Activated T-helper 1 cell treated with anti-CD3 and anti-CD28 coated beads, Interleukin-2, amount 50 U/mL, for 16 hours (primary cell): ENCODE data around the gene KARS1.

Experiments used
- DNase-seq, 2 donors: peaks; one replicate each; pipeline ENCODE4 v3.0.0-alpha.2; 2020; ENCODE audit warnings: low read depth in 1 of 2, low spot score in 1 of 2

Gene KARS1

GRCh38 chr16:75588716-75589115, 58.7 kb downstream of the KARS1 start:
- DNase-seq = no peak

GRCh38 chr16:75584108-75584507, 63.4 kb downstream of the KARS1 start:
- DNase-seq = no peak

GRCh38 chr16:75579281-75579834, 68.1 kb downstream of the KARS1 start:
- DNase-seq = no peak

- DNase-seq = no peak
Measured at GRCh38 chr16:75578725-75579124, 68.7 kb downstream of the KARS1 start.

- no peak for DNase-seq
Measured at GRCh38 chr16:75578212-75578611, 69.3 kb downstream of the KARS1 start.
